Measurements from ENCODE around the gene QRICH1. TPM values are rescaled to one million over a fixed set of nuclear protein-coding genes. Genes with fewer than 3 reads are reported as not detected.

QRICH1 gene
- total RNA-seq, 4 donors from 2014 or later = 69.0 to 140 (median 104) TPM

GRCh38 chr3:48989126-48989795 lies 104.6 kb downstream of the QRICH1 start:
- H3K27ac ChIP-seq = peak overlapping the region; percentile 93 to 94
- no peaks in the 10 kb centered on the region for H3K36me3 ChIP-seq
- no peak for TF ChIP-seq POLR2A (IDR thresholded peaks at IDR 0.05)
- TF ChIP-seq, protein P1, sequence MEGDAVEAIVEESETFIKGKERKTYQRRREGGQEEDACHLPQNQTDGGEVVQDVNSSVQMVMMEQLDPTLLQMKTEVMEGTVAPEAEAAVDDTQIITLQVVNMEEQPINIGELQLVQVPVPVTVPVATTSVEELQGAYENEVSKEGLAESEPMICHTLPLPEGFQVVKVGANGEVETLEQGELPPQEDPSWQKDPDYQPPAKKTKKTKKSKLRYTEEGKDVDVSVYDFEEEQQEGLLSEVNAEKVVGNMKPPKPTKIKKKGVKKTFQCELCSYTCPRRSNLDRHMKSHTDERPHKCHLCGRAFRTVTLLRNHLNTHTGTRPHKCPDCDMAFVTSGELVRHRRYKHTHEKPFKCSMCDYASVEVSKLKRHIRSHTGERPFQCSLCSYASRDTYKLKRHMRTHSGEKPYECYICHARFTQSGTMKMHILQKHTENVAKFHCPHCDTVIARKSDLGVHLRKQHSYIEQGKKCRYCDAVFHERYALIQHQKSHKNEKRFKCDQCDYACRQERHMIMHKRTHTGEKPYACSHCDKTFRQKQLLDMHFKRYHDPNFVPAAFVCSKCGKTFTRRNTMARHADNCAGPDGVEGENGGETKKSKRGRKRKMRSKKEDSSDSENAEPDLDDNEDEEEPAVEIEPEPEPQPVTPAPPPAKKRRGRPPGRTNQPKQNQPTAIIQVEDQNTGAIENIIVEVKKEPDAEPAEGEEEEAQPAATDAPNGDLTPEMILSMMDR (IDR thresholded peaks at IDR 0.05) = no peak
- DNase-seq = peak in 1 of 2 donors; percentile 49
- intact Hi-C loops (cut with DNase I; ENCODE audit: low total_unique reads) = loop anchor here (10.0 kb wide), 1 partner anchor 456 kb away; no protein-coding TSS in a partner anchor
- peak overlapping the region; percentile 56 to 70 for H3K4me3 ChIP-seq
- H3K4me1 ChIP-seq = peaks cover 0 to 9% of the 10 kb centered on the region in 2 donors
- H3K27me3 ChIP-seq = no peaks in the 10 kb centered on the region
- no peaks in the 10 kb centered on the region for H3K9me3 ChIP-seq

GRCh38 chr3:48985831-48986376 lies 108.0 kb downstream of the QRICH1 start:
- Histone ChIP-seq H3K4me3 (no peak overlapping the region), H3K27ac (no peak overlapping the region), H3K4me1 (peaks cover 0 to 5% of the 10 kb centered on the region in 2 donors), H3K9me3 (no peaks in the 10 kb centered on the region), H3K27me3 (no peaks in the 10 kb centered on the region), H3K36me3 (no peaks in the 10 kb centered on the region)
- intact Hi-C loops (cut with DNase I; ENCODE audit: low total_unique reads) = loop anchor here (10.0 kb wide), 1 partner anchor 459 kb away; no protein-coding TSS in a partner anchor
- TF ChIP-seq, protein P1 (IDR thresholded peaks at IDR 0.05) = no peak
- no peak for TF ChIP-seq POLR2A (IDR thresholded peaks at IDR 0.05)
- no peak for DNase-seq

DNA sequence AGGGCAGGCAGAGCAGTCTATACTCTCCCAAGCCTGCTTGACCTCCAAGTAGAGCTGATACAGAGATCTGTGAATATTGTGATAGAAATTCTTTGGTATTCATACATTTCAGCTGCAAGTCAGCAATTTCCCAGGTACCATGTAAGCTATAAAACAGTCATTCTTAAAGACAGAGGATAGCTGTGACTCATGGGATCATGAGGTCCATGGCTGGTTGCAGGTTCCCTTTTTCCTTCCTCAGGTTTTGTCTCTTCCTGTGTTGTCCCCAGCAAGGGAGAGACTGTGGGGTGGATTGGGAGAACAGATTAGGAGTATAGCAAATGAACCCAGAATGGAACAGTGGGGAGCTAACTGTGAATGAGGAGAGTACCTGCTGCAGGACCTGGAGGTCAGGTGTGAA lies 109.2 kb downstream of the QRICH1 start:
- DNase-seq = no peak
- Histone ChIP-seq H3K9me3 (no peaks in the 10 kb centered on the region), H3K27me3 (no peaks in the 10 kb centered on the region), H3K4me3 (no peak overlapping the region), H3K27ac (no peak overlapping the region), H3K4me1 (peaks cover 0 to 5% of the 10 kb centered on the region in 2 donors), H3K36me3 (no peaks in the 10 kb centered on the region)
- no peak for TF ChIP-seq POLR2A (IDR thresholded peaks at IDR 0.05)
- TF ChIP-seq, protein P1 (IDR thresholded peaks at IDR 0.05) = no peak
- intact Hi-C loops (cut with DNase I; ENCODE audit: low total_unique reads) = loop anchor here (10.0 kb wide), 1 partner anchor 460 kb away; no protein-coding TSS in a partner anchor

DNA sequence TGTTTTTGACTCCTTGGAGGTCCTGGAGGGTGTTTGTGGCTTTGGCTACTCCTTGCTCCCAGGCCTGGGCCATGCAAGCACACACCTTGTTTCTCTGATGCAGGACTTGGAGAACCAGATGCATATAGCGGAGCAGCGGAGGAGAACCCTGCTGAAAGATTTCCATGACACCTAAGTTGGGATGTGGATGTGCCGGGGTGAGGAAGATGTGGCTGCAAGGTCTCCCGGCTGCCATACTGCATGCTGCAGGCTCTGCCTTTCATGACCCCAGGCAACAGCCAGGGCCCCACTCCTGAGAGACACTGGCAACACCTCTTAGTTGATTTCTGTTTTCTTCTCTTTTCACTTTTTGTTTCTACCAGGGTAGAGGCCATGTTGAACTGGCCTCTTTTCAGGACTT lies 110.8 kb downstream of the QRICH1 start:
- Histone ChIP-seq H3K9me3 (no peaks in the 10 kb centered on the region), H3K27me3 (no peaks in the 10 kb centered on the region), H3K27ac (no peak overlapping the region), H3K4me1 (no peaks in the 10 kb centered on the region), H3K36me3 (no peaks in the 10 kb centered on the region), H3K4me3 (no peak overlapping the region)
- no peak for TF ChIP-seq POLR2A (IDR thresholded peaks at IDR 0.05)
- TF ChIP-seq, protein P1 (IDR thresholded peaks at IDR 0.05) = no peak
- intact Hi-C loops (cut with DNase I; ENCODE audit: low total_unique reads) = loop anchor here (10.0 kb wide), 1 partner anchor 462 kb away; no protein-coding TSS in a partner anchor
- no peak for DNase-seq

GRCh38 chr3:48982686-48983085 lies 111.2 kb downstream of the QRICH1 start:
- no peak for DNase-seq
- no peaks in the 10 kb centered on the region for H3K36me3 ChIP-seq
- no peaks in the 10 kb centered on the region for H3K9me3 ChIP-seq
- H3K27me3 ChIP-seq = no peaks in the 10 kb centered on the region
- no peak overlapping the region for H3K27ac ChIP-seq
- no peak overlapping the region for H3K4me3 ChIP-seq
- H3K4me1 ChIP-seq = no peaks in the 10 kb centered on the region
- intact Hi-C loops (cut with DNase I; ENCODE audit: low total_unique reads) = loop anchor here (10.0 kb wide), 1 partner anchor 462 kb away; no protein-coding TSS in a partner anchor
- TF ChIP-seq POLR2A (IDR thresholded peaks at IDR 0.05) = no peak
- TF ChIP-seq, protein P1 (IDR thresholded peaks at IDR 0.05) = no peak

All from uterus (tissue), 4 donors.